Stimulated activated CD4-positive, alpha-beta T cell treated with anti-CD3 and anti-CD28 coated beads, Interleukin-4, amount 100 ng/mL, for 24 hours (primary cell): Measurements from ENCODE around the gene THOC2.
A peak's percentile ranks its signal among the peaks of the same experiment; 100 is the strongest.
"Not testable (repeated sequence)": the region's sequence is repeated elsewhere in the genome, so short reads cannot be mapped to it uniquely, and the experiment has no call there.

ENCODE experiments used
- DNase-seq: peaks from one replicate; pipeline ENCODE4 v3.0.0-alpha.2; 2020

Gene THOC2, protein sequence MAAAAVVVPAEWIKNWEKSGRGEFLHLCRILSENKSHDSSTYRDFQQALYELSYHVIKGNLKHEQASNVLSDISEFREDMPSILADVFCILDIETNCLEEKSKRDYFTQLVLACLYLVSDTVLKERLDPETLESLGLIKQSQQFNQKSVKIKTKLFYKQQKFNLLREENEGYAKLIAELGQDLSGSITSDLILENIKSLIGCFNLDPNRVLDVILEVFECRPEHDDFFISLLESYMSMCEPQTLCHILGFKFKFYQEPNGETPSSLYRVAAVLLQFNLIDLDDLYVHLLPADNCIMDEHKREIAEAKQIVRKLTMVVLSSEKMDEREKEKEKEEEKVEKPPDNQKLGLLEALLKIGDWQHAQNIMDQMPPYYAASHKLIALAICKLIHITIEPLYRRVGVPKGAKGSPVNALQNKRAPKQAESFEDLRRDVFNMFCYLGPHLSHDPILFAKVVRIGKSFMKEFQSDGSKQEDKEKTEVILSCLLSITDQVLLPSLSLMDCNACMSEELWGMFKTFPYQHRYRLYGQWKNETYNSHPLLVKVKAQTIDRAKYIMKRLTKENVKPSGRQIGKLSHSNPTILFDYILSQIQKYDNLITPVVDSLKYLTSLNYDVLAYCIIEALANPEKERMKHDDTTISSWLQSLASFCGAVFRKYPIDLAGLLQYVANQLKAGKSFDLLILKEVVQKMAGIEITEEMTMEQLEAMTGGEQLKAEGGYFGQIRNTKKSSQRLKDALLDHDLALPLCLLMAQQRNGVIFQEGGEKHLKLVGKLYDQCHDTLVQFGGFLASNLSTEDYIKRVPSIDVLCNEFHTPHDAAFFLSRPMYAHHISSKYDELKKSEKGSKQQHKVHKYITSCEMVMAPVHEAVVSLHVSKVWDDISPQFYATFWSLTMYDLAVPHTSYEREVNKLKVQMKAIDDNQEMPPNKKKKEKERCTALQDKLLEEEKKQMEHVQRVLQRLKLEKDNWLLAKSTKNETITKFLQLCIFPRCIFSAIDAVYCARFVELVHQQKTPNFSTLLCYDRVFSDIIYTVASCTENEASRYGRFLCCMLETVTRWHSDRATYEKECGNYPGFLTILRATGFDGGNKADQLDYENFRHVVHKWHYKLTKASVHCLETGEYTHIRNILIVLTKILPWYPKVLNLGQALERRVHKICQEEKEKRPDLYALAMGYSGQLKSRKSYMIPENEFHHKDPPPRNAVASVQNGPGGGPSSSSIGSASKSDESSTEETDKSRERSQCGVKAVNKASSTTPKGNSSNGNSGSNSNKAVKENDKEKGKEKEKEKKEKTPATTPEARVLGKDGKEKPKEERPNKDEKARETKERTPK (N-terminal part only)

DNA sequence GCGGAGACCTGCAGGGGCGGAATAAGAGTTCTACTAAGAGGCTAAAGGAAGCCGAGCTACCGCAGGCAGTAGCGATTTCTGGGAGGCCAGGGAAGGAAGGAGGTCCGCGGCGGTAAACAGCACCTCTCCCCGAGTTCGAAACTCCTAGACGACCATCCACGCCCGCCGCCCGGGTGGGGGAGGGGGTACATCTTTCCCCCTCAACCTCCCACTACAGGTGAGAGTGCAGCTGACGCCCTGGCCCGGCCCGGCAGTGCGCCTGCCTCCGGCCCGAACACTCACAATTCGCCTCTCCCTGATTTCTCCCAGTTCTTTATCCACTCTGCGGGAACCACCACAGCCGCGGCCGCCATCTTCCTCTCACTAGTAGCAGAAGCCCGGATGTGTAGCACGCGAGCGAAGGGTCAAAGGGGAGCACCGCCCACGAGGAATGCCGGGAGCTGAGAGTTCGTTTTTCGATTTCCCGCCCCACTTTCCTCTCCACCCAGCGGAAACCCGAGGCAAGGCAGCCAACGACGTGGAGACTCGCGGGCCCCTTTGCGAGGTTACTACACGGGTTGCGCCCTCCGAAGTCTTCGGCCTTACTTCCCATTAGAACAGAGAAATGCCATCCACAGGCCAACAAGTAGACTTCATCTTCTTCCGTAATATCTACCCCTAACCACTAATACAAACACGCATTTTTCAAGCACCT is at the start of gene THOC2:
THOC2 (minus strand) TSS at position 383 of the 694 bp plus-strand sequence; CDS start at position 353, 30 bp downstream.
- peak; percentile 83 for DNase-seq

DNA sequence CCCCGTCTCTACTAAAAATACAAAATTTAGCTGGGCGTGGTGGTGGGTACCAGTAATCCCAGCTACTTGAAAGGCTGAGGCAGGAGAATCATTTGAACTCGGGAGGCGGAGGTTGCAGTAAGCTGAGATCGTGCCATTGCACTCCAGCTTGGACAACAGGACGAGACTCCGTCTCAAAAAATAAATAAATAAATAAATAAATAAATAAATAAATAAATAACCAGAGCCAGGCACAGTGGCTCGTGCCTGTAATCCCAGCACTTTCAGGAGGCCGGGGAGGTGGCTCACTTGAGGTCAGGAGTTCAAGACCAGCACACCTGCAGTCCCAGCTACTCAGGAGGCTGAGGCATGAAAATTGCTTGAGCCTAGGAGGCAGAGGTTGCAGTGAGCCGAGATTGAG is 48.9 kb upstream of the THOC2 start:
- not testable (repeated sequence) for DNase-seq

DNA sequence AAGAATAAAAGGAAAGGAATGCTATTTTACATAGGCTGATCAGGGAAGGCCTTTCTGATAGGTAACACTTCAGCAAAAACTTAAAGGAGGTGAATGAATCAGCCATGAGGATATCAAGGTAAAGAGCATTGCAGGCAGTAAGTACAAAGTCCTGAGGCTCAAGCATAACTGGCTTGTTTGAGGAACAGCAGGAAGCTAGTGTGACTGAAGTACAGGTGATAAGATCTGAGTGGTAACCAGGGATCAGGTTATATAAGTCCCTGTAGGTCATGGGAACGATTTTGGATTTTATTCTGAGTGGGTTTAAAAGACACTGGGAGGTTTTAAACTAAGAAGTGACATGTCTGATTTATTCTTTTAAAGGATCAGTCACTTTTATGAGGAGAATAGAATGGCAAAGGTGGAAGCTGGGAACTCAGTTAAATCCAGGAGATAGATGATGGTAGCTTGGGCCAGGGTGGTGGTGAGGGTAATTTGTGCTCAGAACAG is 47.1 kb upstream of the THOC2 start:
- DNase-seq = no peak

DNA sequence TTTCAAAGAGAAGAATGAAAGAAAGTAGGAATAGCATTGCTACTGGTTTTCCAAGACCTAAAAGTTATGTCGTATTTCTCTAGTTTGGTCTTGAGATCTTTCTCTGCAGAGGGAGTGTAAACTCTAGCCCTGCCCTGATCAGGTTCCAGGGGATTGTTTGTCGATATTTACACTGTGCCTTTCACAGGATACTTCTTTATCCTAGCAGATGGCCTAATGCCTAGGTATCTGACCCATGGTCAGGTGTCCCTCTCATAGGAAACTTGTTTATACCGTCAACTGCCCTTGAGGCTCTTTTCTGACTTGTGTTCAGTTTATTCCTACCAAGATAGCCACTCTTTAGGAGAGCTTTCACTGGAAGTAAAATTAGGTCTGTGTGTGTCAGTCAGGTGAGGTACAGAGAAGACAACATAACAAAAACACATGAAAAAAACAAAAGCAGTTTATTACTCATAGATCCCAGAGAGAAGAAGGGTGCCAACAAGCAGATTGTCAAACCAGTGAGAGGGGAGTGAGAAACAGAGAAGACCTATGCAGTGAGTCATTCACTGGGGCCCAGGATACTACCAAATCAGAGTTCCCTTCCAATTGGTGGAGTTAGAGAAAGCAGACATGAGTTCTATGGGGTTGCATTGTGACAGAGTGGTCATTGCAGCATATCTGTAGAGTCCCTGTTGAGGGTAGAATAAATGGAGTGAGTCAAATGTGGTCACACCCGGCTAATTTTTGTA is 40.6 kb upstream of the THOC2 start:
- DNase-seq = no peak

DNA sequence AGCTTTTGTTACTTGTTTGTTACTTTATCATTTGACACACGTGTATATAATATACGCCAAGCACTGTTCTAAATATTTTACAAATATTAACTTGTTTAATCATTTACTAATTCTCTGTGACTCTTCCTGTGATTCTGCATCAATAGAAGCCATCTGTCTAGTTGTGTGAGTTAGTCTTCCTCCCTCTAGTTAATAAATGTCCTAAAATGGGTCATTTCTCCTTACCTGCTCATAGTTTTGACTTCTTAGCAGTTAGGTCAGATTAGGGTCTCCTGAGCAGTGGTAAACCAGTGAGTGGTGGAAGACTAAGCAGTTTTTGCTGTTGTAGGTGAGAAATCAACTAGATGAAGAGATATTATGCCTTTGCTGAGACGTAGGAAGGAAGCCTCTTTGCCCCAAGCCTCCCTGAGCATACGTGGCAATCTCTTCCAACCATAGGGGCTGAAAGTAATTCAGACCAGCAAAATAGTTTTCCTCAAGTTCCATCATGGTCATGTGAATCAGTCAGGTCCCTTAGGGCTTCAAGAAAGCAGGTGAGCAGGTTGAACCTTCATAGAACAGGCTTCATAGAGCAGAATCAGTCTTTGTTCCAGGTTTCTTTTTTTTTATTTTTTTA is 38.7 kb upstream of the THOC2 start:
- no peak for DNase-seq

DNA sequence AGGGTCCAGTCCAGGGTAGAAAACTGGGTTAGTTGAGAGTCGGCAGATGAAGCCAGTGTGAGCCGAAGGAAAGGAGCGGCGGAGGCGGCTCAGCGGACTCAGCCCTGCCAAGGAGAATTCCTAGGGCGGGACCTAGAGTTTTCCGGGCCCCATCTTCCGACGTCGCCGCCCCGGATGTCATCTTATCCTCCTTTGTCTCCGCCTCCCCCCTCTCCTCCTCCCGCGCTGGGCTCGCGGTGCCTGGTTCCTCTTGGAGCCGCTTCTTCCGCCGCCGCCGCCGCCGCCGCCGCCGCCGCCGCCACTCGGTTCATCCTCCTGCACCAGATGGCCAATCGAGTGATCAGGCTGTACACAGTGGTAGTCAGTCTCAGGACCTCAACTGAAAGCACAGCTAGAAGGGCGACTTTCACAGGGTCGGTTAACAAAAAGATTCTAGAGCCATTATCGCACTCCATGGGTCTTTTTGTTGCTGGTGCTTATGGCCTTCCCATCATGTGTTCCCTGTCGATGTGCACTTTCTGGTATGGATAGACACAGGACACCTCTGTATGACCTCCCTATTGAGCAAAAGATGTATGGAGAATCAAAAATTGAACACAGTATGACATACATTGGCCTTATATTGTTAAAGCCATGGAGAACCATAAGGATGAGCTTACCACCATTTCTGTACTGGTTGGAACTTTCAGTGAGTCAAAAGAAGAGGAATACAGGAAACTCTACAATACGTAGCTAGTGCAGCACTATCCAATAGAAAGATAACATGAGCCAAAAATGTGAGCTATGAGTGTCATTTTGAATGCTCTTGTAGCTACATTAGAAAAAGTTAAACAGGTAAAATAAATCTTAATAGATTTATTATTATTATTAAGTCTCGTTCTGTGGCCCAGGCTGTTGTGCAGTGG is 32.4 kb upstream of the THOC2 start:
- DNase-seq = peak; percentile 69

DNA sequence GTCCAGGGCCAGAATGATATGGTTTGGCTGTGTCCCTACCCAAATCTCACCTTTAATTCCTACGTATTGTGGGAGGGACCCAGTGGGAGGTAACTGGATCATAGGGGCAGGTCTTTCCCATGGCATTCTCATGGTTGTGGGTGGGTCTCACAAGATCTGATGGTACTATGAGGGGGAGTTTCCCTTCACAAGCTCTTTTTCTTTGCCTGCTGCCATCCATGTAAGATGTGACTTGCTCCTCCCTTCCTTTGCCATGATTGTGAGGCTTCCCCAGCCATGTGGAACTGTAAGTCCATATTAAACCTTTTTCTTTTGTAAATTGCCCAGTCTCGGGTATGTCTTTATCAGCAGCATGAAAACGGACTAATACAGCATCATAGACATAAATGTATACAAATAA is 27.0 kb upstream of the THOC2 start:
- DNase-seq = not testable (repeated sequence)

DNA sequence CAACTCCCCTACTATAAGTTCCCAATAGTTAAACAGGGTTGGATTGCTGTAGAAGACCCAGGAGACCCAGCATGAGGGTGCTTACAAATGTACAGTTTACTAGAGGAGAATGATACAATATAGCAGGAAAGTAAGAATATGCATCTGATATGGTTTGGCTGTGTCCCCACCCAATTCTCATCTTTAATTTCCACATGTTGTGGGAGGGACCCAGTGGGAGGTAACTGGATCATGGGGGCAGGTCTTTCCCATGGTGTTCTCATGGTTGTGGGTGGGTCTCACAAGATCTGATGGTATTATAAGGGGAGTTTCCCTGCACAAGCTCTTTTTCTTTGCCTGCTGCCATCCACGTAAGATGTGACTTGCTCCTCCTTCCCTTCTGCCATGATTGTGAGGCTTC is 24.9 kb upstream of the THOC2 start:
- DNase-seq = not testable (repeated sequence)

DNA sequence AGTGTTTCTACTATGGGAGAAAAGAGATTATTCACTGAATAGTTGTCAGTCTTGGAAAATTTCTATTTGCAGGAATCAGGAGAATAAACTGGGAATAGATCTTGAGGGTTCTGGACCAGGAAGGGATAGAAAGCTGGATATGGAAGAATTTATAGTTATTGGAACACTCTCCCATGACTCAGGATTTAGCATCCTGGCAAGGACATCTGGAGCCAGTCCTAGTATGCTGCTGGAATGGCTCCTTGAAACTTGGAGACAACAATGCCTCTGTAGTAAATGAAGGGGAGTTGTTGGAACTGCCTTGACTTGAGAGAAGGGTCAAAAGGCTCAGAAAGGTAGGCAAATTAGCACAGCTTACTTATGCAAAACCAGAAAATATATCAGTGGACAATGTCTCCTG is 23.5 kb upstream of the THOC2 start:
- no peak for DNase-seq

DNA sequence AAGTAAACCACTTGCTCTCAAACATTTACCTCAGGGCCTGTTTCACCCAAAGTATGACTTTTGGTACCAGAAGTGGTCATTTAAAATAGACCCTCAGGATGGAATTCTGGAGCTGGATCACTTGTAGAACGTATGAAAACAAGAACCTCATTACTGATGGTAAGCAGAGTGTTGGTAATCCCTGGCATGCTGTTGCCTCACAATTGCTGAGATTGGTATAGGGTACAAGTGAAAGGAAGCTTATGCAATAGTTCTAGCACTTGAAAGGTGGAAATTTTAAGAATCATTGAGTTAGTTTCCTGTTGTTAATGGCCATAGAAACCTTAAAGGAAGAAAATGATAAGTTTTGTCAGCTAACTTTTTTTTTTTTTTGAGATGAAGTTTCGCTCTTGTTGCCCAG is 22.3 kb upstream of the THOC2 start:
- no peak for DNase-seq

DNA sequence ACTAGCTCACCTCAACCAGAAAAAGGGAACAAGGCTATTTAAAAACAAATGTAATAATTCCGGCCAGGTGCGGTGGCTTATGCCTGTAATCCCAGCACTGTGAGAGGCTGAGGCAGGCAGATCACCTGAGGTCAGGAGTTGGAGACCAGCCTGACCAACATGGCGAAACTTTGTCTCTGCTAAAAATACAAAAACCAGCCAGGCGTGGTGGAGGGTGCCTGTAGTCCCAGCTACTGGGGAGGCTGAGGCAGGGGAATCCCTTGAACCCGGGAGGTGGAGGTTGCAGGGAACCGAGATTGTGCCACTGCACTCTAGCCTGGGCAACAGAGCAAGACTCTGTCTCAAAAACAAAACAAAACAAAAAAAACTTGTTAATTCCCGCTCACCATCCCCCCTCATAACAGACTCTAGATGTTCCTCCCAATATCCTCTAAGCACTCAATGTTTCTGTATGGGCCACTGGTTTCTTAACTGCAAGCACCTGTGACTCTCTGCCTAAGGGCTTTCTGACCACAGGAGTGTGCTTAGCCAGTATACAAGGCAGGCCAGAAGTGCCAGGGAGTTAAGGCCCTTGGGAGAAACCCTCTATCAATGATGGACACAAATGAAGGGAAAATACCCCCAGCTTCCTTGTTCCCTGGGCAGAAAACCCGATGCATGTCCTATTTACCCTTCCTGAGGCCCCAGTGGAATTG is 21.0 kb upstream of the THOC2 start:
- no peak for DNase-seq

DNA sequence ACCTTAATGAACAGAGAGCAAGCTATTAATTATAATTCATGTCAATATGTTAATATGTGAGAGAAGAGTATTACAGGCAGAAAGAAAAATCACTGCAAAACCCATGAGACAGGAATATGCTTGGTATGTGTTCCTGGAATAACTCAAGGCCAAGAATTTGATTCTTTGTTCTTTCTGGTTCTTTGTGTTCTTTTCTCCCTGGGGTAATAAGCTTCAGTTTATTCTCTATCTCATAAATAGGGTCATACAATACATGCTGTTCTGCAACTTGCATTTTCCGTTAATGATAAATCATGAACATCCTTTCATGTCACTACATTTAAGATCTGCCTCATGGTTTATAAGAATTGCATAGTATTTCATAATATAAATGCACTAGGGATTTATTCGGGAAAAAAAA is 16.8 kb upstream of the THOC2 start:
- no peak for DNase-seq

DNA sequence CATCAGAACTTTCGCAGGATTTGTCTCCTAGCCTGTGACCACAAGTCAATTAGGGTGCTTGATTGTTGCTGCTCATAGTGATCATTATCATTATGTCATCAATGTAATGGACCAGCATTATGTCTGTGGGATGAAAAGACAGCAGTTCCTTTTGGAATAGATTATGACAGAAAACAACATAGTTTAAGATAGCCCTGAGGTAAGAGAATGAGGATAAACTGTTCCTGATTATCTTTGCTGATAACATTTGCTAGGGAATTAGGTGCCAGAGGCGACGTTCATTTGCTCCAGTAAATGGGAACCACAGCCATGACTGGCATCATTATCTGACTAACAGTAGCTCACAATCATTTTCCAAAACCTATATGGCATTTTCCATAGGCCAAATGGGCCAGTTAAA is 12.7 kb upstream of the THOC2 start:
- no peak for DNase-seq

DNA sequence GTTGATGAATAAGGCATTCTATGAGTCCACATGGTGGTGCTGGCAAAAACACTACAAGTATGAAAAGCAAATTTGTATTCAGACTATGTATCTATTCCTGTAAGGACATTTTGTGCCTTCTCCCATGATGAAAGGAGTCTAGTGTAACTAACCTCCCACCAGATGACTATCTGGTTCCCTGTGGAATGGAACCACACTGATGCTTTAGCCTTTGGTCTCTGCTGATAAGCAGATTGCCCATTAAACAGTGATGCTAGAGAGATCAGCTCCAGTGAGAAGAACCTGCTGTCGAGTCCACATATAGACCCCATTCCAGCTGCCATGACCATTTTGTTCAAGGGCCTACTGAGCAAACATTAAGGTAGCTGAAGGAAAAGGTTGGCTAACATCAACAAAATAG is 10.5 kb upstream of the THOC2 start:
- DNase-seq = no peak

DNA sequence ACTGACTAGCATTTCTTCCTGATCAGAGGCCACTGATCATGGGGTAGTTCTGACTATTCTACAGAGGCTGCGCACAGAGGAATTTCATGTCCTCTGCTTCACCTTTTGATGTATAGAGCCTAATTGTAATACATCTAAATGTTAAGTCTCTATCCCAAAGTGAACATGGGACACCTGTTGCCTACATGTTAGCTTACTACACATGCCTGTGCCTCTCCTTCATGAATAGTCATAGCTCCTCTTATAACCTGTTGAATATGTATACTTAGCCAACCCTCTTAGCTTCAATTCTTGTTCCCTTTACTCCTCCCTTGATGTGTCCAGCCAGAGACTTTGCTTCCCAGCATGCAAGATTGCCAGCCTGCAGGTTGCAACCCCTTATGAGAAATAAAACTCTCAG is 9.6 kb upstream of the THOC2 start:
- no peak for DNase-seq

DNA sequence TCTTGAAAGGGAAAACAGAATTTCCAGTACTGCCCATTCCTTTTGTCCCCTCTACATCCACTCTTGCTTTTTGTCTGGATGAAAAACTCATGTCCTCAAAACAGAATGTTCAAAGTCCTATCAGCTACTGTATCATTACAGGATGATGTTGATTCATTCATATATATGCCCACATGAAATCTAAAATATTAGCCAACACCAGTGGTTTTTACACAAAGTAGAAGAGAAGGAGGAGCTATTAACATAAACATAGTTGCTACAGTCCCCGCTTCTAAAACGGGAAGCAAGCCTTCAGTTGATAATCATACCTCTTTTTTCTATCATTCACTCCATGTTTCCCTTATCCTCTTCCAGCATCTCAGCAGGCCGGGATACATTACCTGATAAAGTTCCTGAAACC is 7.7 kb upstream of the THOC2 start:
- DNase-seq = no peak

DNA sequence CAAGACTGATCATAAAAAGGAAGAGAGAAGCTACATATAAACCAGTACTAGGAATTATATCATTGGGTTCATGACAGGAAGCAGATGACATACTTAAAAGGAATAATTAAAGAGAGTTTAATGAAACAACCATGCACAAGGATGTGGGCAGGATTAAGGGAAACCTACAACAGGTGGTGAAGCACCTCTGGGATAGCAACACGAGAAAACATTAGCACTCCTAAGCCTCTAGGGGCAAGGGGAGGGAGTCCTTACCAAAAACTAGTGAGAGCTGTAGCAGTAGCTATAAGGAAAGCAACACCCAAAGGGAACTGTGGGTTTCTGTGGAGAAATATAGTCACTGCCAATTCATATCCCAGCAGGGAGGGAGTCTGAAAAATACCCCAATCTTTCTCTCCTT is 7.2 kb upstream of the THOC2 start:
- no peak for DNase-seq

DNA sequence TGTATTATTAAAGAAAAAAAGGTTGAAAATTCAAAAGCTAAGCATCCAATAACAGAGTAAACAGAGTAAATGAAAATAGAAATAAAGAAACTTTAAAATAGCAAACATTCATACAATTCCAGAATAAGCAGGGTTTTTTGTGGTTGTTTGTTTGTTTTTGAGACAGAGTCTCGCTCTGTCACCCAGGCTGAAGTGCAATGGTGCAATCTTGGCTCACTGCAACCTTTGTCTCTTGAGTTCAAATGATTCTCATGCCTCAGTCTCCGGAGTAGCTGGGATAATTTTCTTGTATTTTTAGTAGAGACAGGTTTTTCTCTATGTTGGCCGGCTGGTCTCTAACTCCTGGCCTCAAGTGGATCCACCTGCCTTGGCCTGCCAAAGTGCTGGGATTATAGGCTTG is 6.6 kb upstream of the THOC2 start:
- no peak for DNase-seq

DNA sequence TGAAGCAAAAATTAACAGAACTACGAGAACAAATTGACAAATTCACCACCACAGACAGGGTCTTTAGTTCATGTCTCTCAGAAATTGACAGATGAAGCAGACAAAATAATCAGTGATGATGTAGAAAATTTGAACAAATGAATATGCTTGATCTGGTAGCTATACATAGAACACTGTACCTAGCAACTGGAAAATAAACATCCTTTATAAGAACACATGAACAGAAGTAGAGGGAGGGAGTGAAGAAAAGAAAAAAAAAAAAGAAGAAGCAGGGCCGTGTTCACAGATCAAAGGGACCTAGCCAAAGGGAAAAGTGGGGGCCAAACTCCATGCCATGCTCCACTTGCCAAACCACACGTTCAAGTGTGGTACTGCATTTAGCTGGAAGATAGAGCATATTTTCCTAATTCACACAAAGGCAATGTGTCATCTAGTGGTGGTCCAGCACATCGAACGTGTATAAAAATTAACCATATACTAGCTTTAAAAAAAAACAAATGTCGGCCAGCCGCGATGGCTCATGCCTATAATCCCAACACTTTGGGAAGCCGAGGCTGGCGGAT is 5.6 kb upstream of the THOC2 start:
- DNase-seq = no peak
